Activated T-cell treated with anti-CD3 and anti-CD28 coated beads for 1 hour (primary cell): Measurements from ENCODE around the gene DNAH17.
"Not testable (repeated sequence)": the region's sequence is repeated elsewhere in the genome, so short reads cannot be mapped to it uniquely, and the experiment has no call there.

Experiments used
- DNase-seq: peaks from one replicate; pipeline ENCODE4 v3.0.0-alpha.2; 2020; ENCODE audit warnings: low read depth

DNAH17 gene

DNA sequence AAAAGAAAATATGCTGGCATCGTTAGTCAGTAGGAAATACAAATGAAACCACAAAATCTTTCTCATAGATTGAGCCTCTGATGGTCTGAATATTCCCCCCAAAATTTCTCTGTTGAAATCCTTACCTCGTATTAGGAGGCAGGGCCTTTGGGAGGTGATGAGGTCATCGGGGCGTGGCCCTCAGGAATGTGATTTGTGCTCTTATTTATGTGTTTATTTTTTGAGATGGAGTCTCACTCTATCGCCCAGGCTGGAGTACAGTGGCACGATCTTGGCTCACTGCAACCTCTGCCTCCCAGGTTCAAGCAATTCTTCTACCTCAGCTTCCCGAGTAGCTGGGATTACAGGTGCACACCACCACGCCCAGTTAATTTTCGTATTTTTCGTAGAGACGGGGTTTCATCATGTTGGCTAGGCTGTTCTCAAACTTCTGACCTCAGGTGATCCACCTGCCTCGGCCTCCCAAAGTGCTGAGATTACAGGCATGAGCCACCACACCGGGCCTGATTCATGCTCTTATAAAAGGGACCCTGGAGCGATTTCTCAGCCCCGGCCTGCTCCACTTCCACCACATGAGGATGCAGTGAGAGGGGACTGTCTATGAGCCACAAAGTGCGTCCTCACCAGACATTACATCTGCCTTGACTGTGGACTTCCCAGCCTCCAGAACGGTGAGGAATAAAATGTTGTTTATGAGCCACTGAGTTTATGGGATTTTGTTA lies 53.1 kb downstream of the DNAH17 start:
- DNase-seq: no peak

DNA sequence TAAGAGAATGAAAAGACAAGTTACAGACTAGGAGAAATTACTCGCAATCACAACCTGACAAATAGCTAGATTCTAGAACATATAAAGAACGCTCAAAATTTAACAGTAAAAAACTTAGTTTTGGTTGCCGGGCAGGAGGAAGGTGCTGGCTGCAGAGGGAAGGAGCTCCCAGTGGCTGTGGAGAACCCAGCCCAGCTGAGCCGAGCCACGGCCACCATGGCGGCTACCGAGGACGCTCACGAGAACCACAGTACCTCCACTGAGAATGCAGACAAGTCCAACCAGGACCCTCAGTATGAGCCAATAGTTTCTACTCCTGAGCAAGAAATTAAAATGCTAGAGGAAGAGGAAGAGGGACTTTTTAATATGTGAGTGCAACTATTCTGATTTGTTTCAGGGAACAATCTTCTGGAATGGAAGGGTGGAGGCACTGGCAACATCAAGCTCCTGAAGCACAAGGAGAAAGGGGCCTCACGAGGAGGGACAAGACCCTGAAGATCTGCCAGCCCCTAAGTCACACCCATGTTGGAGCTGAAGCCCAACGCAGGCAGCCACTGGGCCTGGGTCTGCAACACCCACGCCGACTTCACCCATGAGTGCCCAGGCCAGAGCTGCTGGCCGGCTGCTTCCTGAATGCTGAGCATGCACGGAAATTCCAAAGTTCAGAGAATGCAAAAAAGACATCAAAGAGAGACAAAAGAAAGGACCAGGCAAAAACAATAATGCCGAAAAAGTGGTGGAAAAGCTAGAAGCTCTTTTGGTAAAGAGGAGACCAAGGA lies 55.0 kb downstream of the DNAH17 start:
- no peak for DNase-seq

DNA sequence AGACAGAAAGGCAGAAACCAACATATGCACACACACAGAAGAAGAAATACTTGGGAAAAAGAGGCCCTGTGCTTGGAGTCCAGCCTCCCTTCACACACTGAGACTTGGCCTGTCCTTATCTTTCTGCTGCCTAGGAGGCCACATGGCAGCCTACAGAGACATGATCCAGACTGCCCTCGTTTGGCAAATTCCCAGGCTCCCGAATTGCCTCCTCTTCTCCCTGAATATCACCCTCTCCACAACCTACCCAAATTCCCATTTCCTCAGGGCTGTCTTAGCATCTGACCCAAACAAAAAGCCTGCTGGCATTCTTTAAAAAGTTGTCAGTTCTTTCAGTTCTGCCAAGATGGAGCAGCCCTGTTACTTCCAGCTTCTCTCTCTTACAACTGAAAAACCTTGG lies 59.8 kb downstream of the DNAH17 start:
- DNase-seq: no peak

DNA sequence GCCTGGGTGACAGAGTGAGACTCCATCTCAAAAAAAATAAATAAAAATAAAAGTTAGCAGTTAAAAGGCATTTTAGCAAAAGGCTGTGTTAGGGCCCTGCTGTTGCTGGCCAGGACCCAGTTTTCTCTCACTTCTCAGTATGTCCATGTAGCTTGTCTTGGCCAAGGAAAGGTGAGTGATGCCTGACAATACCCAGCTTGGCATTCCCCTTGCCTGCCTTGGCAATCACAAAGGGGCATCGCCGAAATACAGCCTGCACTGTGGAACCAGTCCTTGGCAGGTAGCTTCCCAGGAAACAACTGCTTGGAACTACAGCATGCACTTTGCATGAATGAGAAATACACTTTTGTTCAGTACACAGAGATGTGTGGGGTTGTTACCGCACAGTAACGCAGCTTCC lies 61.7 kb downstream of the DNAH17 start:
- DNase-seq: no peak

DNA sequence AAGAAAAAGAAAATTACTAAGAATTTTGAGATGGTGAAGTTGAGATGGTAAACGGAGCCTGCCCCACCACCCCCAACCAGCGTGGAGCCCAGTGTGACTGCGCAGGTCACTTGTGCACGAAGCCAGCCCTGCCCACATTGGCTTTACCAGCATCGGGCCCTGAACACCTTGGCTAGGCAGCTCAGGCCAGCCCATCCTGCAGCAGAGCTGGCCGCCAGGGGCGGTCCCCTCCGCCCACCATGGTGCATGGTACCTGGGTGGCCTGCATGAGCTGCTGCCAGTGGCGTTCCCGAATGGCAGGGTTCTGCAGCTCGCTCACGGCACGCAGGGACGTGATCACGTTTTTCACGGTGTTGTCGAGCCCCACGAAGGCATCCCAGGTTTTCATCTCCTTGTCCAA lies 62.7 kb downstream of the DNAH17 start:
- no peak for DNase-seq

DNA sequence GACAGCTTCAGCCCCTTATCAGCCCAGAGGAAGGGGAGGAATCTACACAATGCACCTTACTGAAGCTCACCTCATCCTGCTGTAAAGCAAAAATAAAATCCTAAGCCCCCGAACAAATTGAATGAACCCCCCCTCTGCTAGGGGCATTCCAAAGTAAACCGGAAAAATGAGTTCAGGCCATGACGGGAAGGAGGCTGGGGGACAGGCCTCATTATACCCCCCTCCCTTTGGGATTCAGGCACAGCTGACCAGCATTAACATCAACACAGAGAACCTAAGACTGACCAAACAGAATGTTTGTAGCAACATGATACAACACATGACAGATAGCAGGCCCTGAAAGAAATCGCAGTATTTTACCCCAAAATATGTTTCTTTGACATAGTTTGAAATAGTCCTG lies 64.2 kb downstream of the DNAH17 start:
- DNase-seq: no peak

DNA sequence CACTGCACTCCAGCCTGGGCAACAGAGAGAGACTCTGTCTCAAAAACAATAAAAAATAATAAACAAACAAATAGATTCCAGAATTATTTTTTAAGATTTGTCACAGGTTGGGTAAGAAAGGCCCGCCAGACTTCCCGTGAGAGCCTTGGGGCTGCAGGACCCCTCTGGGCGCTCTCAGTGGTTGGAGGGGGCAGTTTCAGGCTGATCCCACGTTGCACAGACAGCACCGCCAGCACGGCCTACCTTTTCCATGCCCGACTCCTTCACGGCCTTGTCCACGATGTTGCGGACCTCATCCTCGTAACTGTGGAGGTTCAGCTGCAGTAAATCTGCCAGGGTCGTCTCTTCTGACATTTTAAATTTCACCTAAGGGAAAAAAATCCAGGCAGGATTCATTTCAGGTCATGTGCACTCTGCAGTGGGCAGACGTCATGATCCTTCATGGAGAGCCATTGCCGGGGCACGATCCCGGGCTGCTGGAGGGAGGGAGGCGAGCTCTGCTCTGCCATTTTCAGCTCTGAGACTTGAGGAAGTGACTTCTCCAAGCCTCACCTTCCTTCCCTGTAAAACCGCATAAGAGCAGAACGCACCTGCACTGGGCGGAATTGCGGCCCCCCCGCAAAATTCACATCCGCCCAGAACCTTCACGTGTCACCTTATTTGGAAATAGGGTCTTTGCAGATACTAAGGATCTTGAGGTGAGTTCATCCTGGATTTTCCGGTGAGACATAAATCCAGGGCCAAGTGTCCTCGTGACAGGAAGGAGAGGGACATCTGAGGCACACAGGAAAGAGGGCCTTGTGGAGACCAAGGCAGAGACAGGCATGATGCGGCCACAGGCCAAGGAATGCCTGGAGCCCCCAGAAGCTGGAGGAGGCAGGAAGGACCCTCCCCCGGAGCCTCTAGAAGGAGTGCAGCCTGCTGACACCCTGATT lies 66.8 kb downstream of the DNAH17 start:
- no peak for DNase-seq

DNA sequence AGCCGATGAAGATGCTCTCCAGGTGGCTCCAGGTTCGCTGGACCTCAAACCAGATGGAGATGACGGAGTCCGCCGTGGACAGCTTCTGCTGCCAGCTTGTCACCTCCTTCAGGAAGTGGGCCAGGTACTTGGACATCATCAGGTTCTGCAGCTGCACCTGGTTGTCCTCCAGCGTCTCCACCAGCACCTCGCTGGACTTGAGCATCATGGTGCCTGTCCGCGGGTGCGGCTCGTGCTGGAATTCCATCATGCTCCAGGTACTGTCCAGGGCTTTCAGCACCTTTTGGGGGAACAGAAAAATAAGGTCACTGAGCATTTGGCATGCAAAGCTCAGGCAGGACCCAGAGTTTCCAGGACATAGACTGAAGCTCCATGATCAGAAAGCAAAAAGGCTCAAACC lies 69.7 kb downstream of the DNAH17 start:
- no peak for DNase-seq

DNA sequence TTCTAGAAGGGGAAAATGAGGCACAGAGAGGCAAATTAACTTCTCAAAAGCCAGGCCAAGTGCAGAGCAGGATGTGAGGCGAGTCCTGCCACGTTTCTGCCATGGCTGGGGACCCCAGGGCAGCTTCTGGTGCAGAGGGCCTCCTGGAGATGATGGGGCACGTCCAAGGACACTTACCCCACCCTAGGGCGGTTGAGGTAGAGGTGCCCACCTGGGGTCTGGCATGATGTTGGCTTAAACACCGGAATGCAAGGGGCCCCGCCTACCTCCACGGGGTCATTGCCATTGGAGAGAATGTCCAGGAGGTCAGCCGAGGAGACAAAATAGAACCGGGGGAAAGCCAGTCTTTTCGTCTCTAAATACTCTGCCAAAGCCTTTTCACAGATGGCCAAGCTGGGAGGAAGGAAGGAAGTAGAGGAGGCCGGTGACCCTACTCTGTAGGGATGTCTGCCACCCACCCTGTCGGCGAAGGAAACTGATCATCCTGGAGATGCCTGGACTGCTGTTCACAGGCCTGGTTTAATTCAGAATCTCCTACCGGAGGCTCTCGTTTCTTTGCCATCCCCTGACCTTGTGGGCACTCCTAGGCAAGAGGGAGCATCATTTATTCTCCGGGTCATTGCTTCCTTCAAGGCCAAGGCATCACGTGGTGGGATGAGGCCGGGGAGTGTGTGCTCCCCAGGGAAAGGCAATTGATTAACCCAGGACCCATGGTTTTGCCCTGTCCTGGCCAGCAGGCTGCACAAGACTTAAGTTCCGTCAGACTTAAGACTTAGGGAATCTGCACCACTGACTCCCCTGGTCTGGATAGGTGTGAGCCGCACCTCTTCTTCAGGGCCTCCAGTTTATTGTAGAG lies 70.5 kb downstream of the DNAH17 start:
- DNase-seq: no peak

DNA sequence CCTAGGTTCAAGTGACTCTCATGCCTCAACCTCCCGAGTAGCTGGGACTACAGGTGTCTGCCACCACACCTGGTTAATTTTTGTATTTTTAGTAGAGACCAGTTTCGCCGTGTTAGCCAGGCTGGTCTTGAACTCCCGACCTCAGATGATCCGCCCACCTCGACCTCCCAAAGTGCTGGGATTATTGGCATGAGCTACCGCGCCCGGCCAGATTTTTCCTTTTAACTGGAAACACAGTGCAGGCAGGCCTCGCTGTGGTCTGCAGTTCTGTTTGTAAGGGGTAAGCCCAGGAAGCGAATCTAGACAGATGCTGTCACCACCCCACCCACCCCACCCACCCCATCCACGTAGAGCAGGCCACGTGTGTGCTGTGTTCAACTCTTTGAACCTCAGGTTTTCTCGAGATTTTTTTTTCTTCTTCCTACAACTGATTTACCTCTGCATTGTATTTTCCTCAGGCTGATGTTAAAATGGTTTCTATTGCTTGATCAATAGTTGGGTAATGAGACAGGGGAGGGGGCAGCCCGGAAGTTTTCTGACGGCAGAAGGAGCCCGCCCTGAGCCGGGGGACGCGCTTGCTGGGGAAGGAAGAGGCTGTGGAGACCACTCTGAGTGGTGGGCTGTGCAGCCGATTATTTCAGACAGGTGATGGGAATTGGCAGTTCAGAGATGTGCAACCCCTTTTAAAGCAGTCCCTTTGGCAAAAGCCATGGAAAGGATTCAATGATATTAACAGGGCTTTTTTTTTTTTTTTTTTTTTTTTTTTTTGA lies 72.9 kb downstream of the DNAH17 start:
- no peak for DNase-seq

DNA sequence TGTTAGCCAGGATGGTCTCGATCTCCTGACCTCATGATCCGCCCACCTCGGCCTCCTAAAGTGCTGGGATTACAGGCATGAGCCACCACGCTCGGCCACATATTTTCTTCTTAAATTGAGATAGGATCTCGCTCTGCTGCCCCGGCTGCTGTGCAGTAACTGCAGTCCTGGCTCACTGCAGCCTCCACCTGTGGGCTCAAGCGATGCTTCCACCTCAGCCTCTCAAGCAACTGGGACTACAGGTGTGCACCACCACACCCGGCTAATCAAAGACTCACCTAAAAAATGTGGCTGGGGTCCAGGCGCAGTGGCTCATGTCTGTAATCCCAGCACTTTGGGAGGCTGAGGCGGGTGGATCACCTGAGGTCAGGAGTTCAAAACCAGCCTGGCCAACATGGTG lies 73.8 kb downstream of the DNAH17 start:
- not testable (repeated sequence) for DNase-seq

DNA sequence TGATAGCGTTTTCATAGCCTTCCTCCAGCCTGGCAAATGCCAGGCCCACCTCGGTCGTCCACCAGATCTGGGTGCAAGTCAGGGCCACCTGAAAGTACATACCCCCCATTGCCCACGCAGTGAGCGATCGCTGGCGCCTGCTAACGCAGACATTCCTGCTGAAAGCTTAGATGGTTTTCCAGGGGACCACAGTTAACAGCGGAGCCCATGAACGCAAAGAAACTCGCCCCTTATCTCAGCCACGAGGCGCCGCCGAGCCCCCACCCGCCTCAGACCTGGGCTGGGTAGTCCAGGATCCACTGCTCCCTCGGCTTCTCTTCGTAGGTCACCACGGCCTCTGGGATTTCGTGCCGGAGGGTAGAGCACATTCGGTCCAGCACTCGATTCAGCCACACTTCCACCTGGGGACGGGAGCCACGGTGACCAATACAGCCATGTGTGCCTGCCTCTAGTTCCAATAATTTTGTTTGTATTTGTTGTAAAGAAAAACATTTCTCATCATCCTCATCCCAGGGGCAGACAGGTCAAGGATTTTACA lies 74.5 kb downstream of the DNAH17 start:
- DNase-seq: no peak

DNA sequence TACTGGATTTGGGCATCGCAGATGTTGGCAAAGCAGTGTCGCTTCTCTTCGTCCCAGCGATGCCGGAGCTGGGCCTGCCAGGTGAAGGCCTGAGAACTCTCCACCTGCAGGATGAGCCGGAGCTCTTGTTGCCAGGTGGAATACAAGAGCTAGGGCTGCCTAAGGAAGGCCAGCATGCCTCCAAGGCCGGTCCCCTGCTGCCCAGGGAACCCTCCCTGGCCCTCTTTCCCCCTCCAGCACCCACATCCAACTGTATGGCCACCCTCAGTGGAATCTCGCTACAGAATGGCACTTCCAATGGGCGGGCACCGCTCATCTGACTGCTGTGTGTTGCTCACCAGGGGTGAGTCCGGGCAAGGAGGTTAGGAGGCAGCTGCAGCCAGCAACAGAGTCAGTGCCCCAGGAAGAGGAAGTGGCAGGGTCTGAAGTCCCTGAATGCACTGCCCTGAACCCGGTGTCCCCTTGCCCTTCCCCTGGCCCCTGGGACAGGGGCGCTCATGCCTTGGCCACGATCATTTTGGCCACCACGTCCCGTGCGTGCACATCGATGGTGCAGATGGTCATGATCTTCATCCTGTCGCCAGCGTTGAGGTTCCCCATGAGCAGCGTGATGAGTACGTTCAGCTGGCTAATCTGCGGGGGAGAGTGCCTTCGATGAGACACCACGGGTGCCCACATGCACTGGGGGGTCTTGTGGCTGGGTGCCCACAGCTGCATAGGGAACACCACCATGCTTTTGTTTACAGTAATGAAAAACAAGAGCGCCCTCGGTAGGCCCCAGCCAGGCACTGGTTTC lies 75.8 kb downstream of the DNAH17 start:
- no peak for DNase-seq

DNA sequence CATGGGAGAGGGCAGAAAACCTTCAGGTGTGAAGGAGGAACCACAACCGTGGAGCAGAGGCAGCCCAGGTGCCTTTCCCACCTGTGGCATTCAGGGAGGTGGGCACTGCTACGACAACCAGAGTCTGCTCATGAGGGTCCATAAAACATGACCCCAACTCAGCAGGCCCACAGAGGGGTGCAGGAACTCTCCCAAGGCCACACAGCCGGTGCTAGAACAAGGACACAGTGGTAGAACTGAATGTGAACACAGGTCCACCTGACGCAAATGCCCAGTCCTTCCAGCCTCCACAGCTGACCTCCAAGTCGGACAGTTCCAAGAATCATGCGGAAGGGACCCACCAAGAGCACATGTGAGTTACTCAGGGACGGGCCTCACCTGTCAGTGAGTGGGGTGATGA lies 76.4 kb downstream of the DNAH17 start:
- DNase-seq: no peak

DNA sequence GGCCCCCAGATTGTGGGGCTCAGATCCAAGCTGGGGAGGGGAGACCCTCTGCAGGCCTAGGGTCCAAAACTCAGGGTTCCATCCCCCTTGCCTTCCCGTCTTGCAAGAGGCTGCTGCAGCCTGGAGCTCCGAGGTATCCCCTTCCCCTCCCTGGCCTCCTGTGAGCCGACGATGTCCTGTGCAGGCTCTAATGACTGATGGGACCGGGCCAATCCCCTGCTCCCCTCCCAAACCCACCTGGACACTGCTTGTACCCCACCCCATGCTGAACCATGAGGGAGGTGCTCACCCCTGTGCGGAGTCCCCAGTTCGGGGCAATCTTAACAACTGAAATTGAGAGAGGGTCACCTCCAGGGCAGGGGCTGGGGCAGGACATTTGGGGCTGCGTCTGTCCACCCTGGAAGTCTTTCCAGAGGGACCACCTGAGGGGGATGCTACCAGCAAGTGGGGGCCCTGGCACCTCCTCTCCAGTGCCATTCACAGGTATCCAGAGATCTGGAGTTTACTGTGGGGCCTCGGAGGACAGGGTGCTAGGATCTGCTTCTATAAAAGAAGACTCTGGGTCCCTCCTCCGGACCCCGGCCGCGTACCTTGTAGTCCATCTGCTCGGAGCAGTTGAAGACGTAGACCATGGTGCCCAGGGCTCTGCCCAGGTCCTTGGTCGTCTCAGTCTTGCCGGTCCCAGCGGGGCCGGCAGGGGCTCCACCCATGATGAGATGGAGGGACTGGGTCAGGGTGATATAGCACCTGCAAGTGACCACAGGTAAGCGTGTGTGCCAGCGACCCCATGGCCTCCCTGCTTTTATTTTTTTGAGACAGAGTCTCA lies 77.3 kb downstream of the DNAH17 start:
- DNase-seq: no peak

DNA sequence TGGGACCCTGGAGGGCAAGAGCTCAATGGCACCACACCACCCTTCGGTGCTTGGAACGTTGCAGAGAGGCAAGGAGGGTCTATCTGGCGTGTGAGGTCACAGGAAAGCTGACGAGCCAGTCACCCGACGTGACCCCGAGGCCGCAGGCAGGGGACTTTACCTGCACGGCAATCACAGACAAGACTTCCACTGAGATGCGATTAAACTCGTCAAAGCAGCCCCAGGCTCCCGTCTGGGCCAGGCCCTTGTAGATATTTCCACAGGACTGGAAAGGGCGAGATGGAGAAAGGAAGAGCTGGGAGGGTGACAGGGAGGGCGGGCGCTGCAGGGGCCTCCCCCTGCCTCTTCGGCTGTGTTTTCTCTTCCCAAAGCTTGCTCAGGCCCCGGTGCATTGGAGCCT lies 78.3 kb downstream of the DNAH17 start:
- no peak for DNase-seq

DNA sequence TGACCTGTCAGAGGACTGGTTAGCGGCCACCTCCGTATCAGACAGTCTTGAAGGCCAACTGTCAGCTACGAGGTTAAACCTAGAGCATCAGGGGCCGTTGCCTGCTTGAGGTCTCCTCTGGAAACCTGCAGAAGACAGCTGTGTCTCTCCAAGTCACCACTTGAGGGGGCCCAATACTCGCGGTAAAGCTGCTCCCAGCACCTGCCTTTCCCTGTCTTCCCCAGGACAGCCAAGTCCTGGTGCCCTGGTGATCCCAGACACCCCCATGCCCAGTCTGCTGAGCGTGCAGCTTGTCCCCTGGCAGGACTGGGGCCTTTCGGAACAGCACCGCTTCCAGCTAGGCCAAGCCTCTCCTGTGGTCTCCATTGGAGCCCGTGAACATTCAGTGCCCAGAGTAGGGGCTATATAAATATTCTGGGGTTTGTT lies 80.1 kb downstream of the DNAH17 start:
- DNase-seq: peak; percentile 29

DNA sequence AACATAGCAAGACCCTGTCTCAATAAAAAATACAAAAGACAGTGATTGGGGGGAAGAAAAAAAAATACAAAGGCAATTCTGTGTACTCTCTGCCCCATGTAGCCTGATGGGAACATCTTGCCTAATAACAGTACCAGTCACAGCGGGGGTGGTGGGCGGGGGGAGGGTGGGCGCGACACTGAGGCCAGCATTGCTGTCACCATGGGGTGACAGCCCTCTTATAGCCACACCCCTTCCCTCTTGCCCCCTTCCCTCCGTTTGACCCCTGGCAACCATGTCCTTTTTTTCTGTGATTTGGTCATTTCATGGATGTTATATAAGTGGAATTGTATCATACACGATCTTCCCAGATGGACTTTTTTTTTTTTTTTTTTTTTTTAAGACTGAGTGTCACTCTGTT lies 80.9 kb downstream of the DNAH17 start:
- no peak for DNase-seq

DNA sequence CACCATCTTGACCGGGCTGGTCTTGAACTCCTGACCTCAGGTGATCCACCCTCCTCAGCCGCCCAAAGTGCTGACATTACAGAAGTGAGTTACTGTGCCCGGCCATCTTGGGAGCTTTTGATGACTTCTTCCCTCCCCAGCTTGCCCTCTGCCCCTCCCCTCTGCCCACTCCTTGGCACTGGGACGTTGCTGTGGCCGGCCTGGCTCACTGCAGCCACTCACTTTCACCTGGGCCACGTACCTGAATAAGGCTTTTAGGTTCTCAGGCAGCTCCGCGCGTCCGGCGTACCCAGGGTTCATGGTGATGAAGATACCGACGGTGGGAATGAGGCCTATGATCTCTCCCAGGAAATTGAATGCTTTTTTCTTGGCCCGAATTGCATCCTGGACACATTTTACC lies 81.6 kb downstream of the DNAH17 start:
- no peak for DNase-seq
